IPS DF 6.9 (cell line): Measurements from ENCODE around the gene PHOX2A.
A peak's percentile ranks its signal among the peaks of the same experiment; 100 is the strongest.
"Not testable (repeated sequence)": the region's sequence is repeated elsewhere in the genome, so short reads cannot be mapped to it uniquely, and the experiment has no call there.

Source experiments
- DNase-seq: peaks from one replicate; pipeline ENCODE4 v3.0.0-alpha.2; 2013; ENCODE audit warnings: low read depth, low spot score
- H3K27ac ChIP-seq: one replicate; pipeline ENCODE4 v1.5.1; 2013; ENCODE audit warnings: low read length, control low read depth
- H3K27me3 ChIP-seq: 2 replicates; pipeline ENCODE4 v1.6.1; 2013; ENCODE audit warnings: mild to moderate bottlenecking, low read length; ENCODE audit not compliant: control insufficient read depth, insufficient read depth
- H3K36me3 ChIP-seq: 2 replicates; pipeline ENCODE4 v1.6.1; 2013; ENCODE audit warnings: low read length; ENCODE audit not compliant: control insufficient read depth, insufficient read depth
- H3K4me1 ChIP-seq: 2 replicates; pipeline ENCODE4 v1.6.1; 2013; ENCODE audit warnings: low read length; ENCODE audit not compliant: control insufficient read depth, insufficient read depth
- H3K4me3 ChIP-seq: 2 replicates; pipeline ENCODE4 v1.5.1; 2013; ENCODE audit warnings: mild to moderate bottlenecking, low read length
- H3K9me3 ChIP-seq: 2 replicates; pipeline ENCODE4 v1.6.1; 2013; ENCODE audit warnings: low read length, inconsistent platforms; ENCODE audit not compliant: control insufficient read depth, insufficient read depth
- WGBS: extraction: QIAGEN DNeasy Blood & Tissue Kit; methylation state at CpG from one replicate; pipeline ENCODE4 v1.1.7; 2013; ENCODE audit warnings: mixed read lengths, missing lambda C conversion rate; ENCODE audit not compliant: insufficient read length, insufficient coverage; 5-methylcytosine and 5-hydroxymethylcytosine counted together

Gene PHOX2A

DNA sequence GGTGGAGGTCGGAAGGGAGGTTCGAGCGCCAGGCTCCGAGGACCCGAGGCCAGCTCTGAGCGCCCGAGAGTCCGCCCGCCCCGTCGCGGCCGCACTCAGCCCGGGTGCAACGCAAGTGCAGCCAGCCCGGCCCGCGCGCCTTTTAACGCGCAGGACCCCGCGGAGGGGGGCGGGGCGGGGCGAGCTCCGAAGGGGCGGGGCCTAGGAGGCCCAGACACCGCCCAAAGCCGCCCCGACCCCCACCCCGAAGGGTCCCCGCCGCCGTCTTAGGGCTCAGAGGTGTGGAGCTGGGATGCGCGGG lies at the start of gene PHOX2A:
Gene PHOX2A (minus strand): TSS at position 117 of the 301 bp plus-strand sequence. CDS start 172 bp downstream, outside the sequence.
- Histone ChIP-seq H3K36me3 (no peaks in the 10 kb centered on the region), H3K27ac (no peak within 1 kb of the TSS), H3K27me3 (peaks cover 75% of the 10 kb centered on the region), H3K9me3 (no peaks in the 10 kb centered on the region), H3K4me3 (peak within 1 kb of the TSS; percentile 44; the same call in 1 of the 2 replicates), H3K4me1 (0 out of 2 replicates have a peak, but pooled peaks cover 5% of the 10 kb centered on the region)
- DNase-seq = no peak
- WGBS = no CpG with 5 or more reads among the region's 37 CpGs

DNA sequence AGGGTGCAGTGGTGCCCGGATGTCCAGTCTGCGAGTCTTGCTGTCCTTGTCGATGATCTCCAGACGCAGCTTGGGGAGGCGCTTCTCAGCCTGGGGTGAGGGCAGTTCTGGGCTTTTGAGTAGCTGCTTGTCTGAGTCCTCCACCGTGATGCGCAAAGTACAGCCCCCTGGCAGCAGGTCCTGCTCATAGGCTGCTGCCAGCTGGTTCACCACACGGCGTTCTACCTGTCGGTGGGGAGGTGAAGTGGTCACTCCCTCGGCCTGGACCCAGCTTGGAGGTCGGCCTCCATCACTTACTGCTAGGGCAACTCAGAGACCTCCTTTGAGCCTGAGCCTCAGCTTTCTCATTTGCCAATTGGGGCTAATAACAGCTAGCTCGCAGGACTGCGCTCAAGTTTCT lies 49.4 kb upstream of the PHOX2A start:
- WGBS = no CpG with 5 or more reads among the region's 14 CpGs
- H3K9me3 ChIP-seq = no peaks in the 10 kb centered on the region
- no peaks in the 10 kb centered on the region for H3K36me3 ChIP-seq

GRCh38 chr11:72292106-72292785 lies 48.3 kb upstream of the PHOX2A start:
- no peak for DNase-seq
- Histone ChIP-seq H3K27ac (no peak overlapping the region), H3K4me3 (no peak overlapping the region), H3K9me3 (no peaks in the 10 kb centered on the region), H3K27me3 (no peaks in the 10 kb centered on the region), H3K36me3 (no peaks in the 10 kb centered on the region), H3K4me1 (no peaks in the 10 kb centered on the region)
- WGBS = no CpG with 5 or more reads among the region's 8 CpGs

More for the DNA sequence above, 49.4 kb upstream of the PHOX2A start:
- Histone ChIP-seq H3K27ac (no peak overlapping the region), H3K4me3 (no peak overlapping the region), H3K4me1 (no peaks in the 10 kb centered on the region), H3K27me3 (no peaks in the 10 kb centered on the region)
- no peak for DNase-seq

GRCh38 chr11:72290741-72291140 lies 46.8 kb upstream of the PHOX2A start:
- H3K36me3 ChIP-seq = not testable (repeated sequence)

DNA sequence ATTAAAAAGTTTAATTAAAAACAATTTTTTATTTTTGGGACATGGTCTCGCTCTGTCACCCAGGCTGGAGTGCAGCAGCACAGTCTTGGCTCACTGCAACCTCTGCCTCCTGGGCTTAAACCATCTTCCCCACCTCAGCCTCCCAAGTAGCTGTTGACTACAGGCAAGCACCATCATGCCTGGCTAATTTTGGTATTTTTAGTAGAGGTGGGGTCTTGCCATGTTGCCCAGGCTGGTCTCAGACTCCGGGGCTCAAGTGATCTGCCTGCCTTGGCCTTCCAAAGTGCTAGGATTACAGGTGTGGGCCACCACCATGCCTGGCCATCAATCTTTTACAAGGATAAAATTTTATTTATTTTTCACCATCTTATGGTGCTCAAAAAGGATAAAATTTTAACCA lies 43.3 kb upstream of the PHOX2A start:
- WGBS = no CpG with 5 or more reads among the region's 2 CpGs

More at GRCh38 chr11:72290741-72291140, 46.8 kb upstream of the PHOX2A start:
- WGBS = no CpG with 5 or more reads among the region's 6 CpGs
- not testable (repeated sequence) for H3K4me3 ChIP-seq, H3K4me1 ChIP-seq, H3K27me3 ChIP-seq, H3K9me3 ChIP-seq, H3K27ac ChIP-seq
- peak; percentile 9 for DNase-seq

DNA sequence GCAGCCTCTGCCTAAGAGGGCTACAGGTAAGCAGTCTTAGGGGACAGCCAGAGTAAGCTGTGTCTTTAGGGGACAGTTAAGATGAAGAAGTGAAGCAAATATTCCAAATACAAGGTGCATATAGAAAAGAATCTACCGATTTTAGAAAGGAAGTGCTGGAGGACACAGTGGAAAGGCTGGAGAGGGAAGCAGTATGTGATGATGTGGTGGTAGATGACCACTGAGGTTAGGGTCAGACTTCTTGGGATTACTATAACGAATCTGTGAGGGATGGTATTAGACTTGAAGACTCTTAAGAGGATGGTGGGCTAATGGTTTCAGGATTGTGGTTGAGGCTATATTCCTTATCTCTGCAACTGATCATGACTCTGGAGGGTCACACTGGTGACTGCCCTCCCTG lies 40.0 kb upstream of the PHOX2A start:
- no CpG with 5 or more reads among the region's 2 CpGs for WGBS
- Histone ChIP-seq H3K4me3 (no peak overlapping the region), H3K9me3 (no peaks in the 10 kb centered on the region), H3K36me3 (no peaks in the 10 kb centered on the region), H3K27me3 (no peaks in the 10 kb centered on the region), H3K27ac (no peak overlapping the region), H3K4me1 (no peaks in the 10 kb centered on the region)
- DNase-seq = no peak

More for the DNA sequence above, 43.3 kb upstream of the PHOX2A start:
- no peaks in the 10 kb centered on the region for H3K4me1 ChIP-seq
- H3K9me3 ChIP-seq = no peaks in the 10 kb centered on the region
- no peak overlapping the region for H3K4me3 ChIP-seq
- no peaks in the 10 kb centered on the region for H3K27me3 ChIP-seq
- no peak for DNase-seq
- no peak overlapping the region for H3K27ac ChIP-seq
- H3K36me3 ChIP-seq = no peaks in the 10 kb centered on the region

GRCh38 chr11:72280726-72281315 lies 36.8 kb upstream of the PHOX2A start:
- H3K27me3 ChIP-seq = no peaks in the 10 kb centered on the region
- WGBS = no CpG with 5 or more reads among the region's 24 CpGs
- H3K36me3 ChIP-seq = no peaks in the 10 kb centered on the region
- no peaks in the 10 kb centered on the region for H3K9me3 ChIP-seq
- no peaks in the 10 kb centered on the region for H3K4me1 ChIP-seq
- no peak overlapping the region for H3K4me3 ChIP-seq
- no peak overlapping the region for H3K27ac ChIP-seq
- DNase-seq = no peak

DNA sequence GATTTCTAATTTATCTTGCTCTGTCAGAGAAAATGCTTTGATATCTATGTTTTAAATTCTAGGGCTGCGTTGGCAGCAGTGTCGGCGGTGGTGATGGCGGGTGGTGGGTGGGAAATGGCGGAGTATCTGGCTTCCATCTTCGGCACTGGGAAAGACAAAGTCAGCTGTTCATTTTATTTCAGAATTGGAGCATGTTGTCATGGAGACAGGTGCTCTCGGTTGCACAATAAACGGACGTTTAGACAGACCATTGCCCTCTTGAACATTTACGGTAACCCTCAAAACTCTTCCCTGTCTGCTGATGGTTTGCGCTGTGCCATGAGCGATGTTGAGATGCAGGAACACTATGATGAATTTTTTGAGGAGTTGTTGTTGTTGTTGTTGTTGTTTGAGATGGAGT lies 36.1 kb upstream of the PHOX2A start:
- no peaks in the 10 kb centered on the region for H3K27me3 ChIP-seq
- no peak overlapping the region for H3K4me3 ChIP-seq
- no peak for DNase-seq
- H3K27ac ChIP-seq = no peak overlapping the region
- no CpG with 5 or more reads among the region's 12 CpGs for WGBS
- H3K36me3 ChIP-seq = no peaks in the 10 kb centered on the region
- H3K9me3 ChIP-seq = no peaks in the 10 kb centered on the region
- no peaks in the 10 kb centered on the region for H3K4me1 ChIP-seq

DNA sequence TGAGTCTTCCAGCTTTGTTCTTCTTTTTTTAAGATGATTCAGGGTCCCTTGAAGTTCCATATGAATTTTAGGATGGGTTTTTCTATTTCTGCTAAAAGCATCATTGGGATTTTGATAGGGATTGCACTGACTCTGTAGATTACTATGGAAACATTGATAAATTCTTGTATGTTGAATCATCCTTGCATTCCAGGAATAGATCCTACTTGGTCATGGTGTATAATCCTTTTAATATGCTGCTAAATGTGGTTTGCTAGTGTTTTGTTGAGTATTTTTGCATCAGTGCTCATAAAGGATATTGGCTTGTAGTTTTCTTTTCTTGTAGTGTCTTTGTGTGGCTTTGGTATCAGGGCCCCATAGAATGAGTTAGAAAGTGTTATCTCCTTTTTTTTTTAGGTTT lies 34.9 kb upstream of the PHOX2A start:
- H3K4me3 ChIP-seq = no peak overlapping the region
- no peak overlapping the region for H3K27ac ChIP-seq
- no peaks in the 10 kb centered on the region for H3K36me3 ChIP-seq
- no peak for DNase-seq
- no peaks in the 10 kb centered on the region for H3K9me3 ChIP-seq
- H3K4me1 ChIP-seq = no peaks in the 10 kb centered on the region
- no peaks in the 10 kb centered on the region for H3K27me3 ChIP-seq

- no CpG with 5 or more reads among the region's 6 CpGs for WGBS
- Histone ChIP-seq H3K27ac (no peak overlapping the region), H3K9me3 (no peaks in the 10 kb centered on the region), H3K36me3 (no peaks in the 10 kb centered on the region), H3K27me3 (no peaks in the 10 kb centered on the region), H3K4me1 (no peaks in the 10 kb centered on the region), H3K4me3 (no peak overlapping the region)
- no peak for DNase-seq
These were observed 30.5 kb upstream of the PHOX2A start for GRCh38 chr11:72274435-72274834.

DNA sequence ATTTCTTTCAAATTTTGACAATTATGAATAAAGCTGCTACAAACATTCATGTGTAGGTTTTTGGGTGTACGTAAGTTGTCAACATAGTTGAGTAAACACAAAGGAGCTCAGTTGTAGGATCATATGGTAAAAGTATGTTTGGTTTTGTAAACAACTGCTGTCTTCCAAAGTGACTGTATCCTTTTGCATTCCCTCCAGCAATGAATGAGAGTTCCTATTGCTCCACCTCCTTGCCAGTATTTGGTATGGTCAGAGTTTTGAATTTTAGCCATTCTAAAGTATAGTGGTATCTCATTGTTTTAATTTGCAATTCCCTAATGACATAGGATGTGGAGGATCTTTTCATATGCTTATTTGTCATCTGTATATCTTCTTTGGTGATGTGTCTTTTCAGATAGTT lies 28.0 kb upstream of the PHOX2A start:
- no CpG with 5 or more reads among the region's 1 CpG for WGBS
- H3K9me3 ChIP-seq = no peaks in the 10 kb centered on the region
- no peak for DNase-seq
- no peak overlapping the region for H3K27ac ChIP-seq
- no peaks in the 10 kb centered on the region for H3K27me3 ChIP-seq
- H3K4me1 ChIP-seq = no peaks in the 10 kb centered on the region
- no peak overlapping the region for H3K4me3 ChIP-seq
- H3K36me3 ChIP-seq = no peaks in the 10 kb centered on the region
